Spleen (tissue), 11 donors: ENCODE data around the gene SLC52A3. TPM values are rescaled to one million over a fixed set of nuclear protein-coding genes. Genes with fewer than 3 reads are reported as not detected.

Experiments
- DNase-seq: peaks from one replicate; pipeline ENCODE4 v3.0.0-alpha.2; 2020
- H3K27ac ChIP-seq, 8 donors: fragments of 200-600 bp; sonication (generic) in 7 of 8; 1 replicate in 4 of 8; 2 replicates in 4 of 8; pipeline versions ENCODE4 v1.5.0 to v1.8.0; 2016 to 2021; ENCODE audit warnings: inconsistent platforms in 4 of 8, mild to moderate bottlenecking in 4 of 8, moderate library complexity in 1 of 8
- H3K27me3 ChIP-seq, 7 donors: fragments of 200-600 bp; sonication (generic) in 6 of 7; replicated peaks in 1 of 7; 1 replicate in 4 of 7; 2 replicates in 3 of 7; pipeline versions ENCODE4 v1.5.0 to v1.8.0; 2016 to 2021; ENCODE audit warnings: inconsistent platforms in 3 of 7, mild to moderate bottlenecking in 1 of 7
- H3K36me3 ChIP-seq, 6 donors: fragments of 200-600 bp; sonication (generic) in 5 of 6; 1 replicate in 4 of 6; 2 replicates in 2 of 6; pipeline versions ENCODE4 v1.5.0 to v1.8.0; 2016 to 2021; ENCODE audit warnings: inconsistent platforms in 2 of 6
- H3K4me1 ChIP-seq, 6 donors: fragments of 200-600 bp; sonication (generic) in 5 of 6; 1 replicate in 3 of 6; 2 replicates in 3 of 6; pipeline versions ENCODE4 v1.5.0 to v1.8.0; 2016 to 2021; ENCODE audit warnings: inconsistent platforms in 3 of 6
- H3K4me3 ChIP-seq, 8 donors: fragments of 200-600 bp; sonication (generic) in 7 of 8; 1 replicate in 4 of 8; 2 replicates in 4 of 8; pipeline versions ENCODE4 v1.5.0 to v1.8.0; 2016 to 2021; ENCODE audit warnings: inconsistent platforms in 4 of 8, mild to moderate bottlenecking in 4 of 8, moderate library complexity in 2 of 8
- H3K9me3 ChIP-seq, 8 donors: fragments of 200-600 bp; sonication (generic) in 7 of 8; 1 replicate in 4 of 8; 2 replicates in 4 of 8; pipeline versions ENCODE4 v1.5.0 to v1.8.0; 2016 to 2021; ENCODE audit warnings: inconsistent platforms in 4 of 8
- CTCF ChIP-seq, 11 experiments: fragments of 200-600 bp in 7 of 11; fragments of 450-650 bp in 4 of 11; sonication (generic) in 4 of 11; IDR thresholded peaks in 8 of 11; conservative IDR thresholded peaks in 3 of 11; 1 replicate in 7 of 11; 2 replicates in 4 of 11; pipeline versions ENCODE4 v1.4.0 to v1.8.0; 2016 to 2021; ENCODE audit warnings: antibody characterized with exemption in 11 of 11, inconsistent platforms in 4 of 11, mild to moderate bottlenecking in 1 of 11
- POLR2A ChIP-seq, 3 donors: fragments of 450-650 bp; IDR thresholded peaks; one replicate each; pipeline ENCODE4 v1.5.1; 2017; ENCODE audit warnings: antibody characterized with exemption in 3 of 3, mild to moderate bottlenecking in 1 of 3
- POLR2AphosphoS5 ChIP-seq, 3 donors: sonication (generic); formaldehyde crosslinking; IDR thresholded peaks; one replicate each; pipeline ENCODE4 v1.5.1; 2017; ENCODE audit warnings: antibody characterized with exemption in 3 of 3
- WGBS, 5 donors: extraction: QIAGEN DNeasy Blood & Tissue Kit in 3 of 5; methylation state at CpG; one replicate each; pipeline versions ENCODE4 v1.1.5 to v1.1.7; 2013 to 2018; 5-methylcytosine and 5-hydroxymethylcytosine counted together
- intact Hi-C: fragments of 100-400 bp; cut with DNase I; formaldehyde crosslinking; loops from one replicate; pipeline ENCODE4 v1.15.0; 2023; ENCODE audit warnings: low total_unique reads
- polyA plus RNA-seq, 3 donors: library from polyadenylated mRNA; stranded (reverse); fragments of 200-250 nt; gene quantifications; one replicate each; pipeline ENCODE4 v1.2.1, GENCODE V29; 2013
- total RNA-seq, 7 donors: library from RNA; depleted of rRNA in 3 of 7; stranded (reverse); fragments of >200 nt in 3 of 7; fragmentation: NEBNext Ultra II Directional in 4 of 7; extraction: Animal tissue kit (Norgen Biotek cat#: 25700) in 4 of 7; gene quantifications; one replicate each; pipeline versions ENCODE4 v1.1.0 to v1.2.1, GENCODE V29; 2016 to 2021
- donor health status: healthy with polysubstance abuse.
- donor health status: DM: no; HTN: no; CAD: no; lungs with moderate emphysema.
- donor health status: DM: no; HTN: no; CAD: no.
- donor health status: Bipolar disorder and iron deficiency.
- donor health status: healthy.
- donor health status: DM: no; HTN: no; CAD: no.
- donor health status: DM: yes; HTN: yes; CAD: no.

The SLC52A3 gene
- total and polyA plus RNA-seq, 10 donors: 0.03 to 0.44 (median 0.17) TPM; not detected in 3

- peaks cover 0 to 30% (median 25%) of the 10 kb centered on the region in 8 donors for H3K9me3 ChIP-seq
- DNase-seq: peak; percentile 6
- no peak overlapping the region for H3K27ac ChIP-seq
- H3K4me1 ChIP-seq: no peaks in the 10 kb centered on the region
- intact Hi-C loops: no loop called here
- peaks cover 0 to 49% (median 0%) of the 10 kb centered on the region in 7 donors for H3K27me3 ChIP-seq
- no peak for TF ChIP-seq POLR2AphosphoS5 (IDR thresholded peaks at IDR 0.05)
- no peak for TF ChIP-seq CTCF (IDR thresholded peaks at IDR 0.05 in 8 of 11, conservative IDR thresholded peaks at IDR 0.05 in 3 of 11)
- TF ChIP-seq POLR2A (IDR thresholded peaks at IDR 0.05): no peak
- H3K36me3 ChIP-seq: no peaks in the 10 kb centered on the region
- H3K4me3 ChIP-seq: no peak overlapping the region
- 35 to 78% (median 55%) methylated on average over 6 of the region's 6 CpGs for WGBS, 5 donors
Observed at GRCh38 chr20:741620-742019, 26.7 kb downstream of the SLC52A3 start.

- intact Hi-C loops: no loop called here
- H3K36me3 ChIP-seq: no peaks in the 10 kb centered on the region
- peaks cover 0 to 45% (median 0%) of the 10 kb centered on the region in 7 donors for H3K27me3 ChIP-seq
- H3K4me3 ChIP-seq: no peak overlapping the region
- TF ChIP-seq POLR2AphosphoS5 (IDR thresholded peaks at IDR 0.05): no peak
- no peak overlapping the region for H3K27ac ChIP-seq
- H3K4me1 ChIP-seq: no peaks in the 10 kb centered on the region
- peak; percentile 21 for DNase-seq
- H3K9me3 ChIP-seq: peaks cover 0 to 15% (median 11%) of the 10 kb centered on the region in 8 donors
- WGBS, 5 donors: 84 to 89% (median 86%) methylated on average over 7 of the region's 7 CpGs
Observed at GRCh38 chr20:740162-740561, 28.1 kb downstream of the SLC52A3 start.

- Histone ChIP-seq H3K4me1 (no peaks in the 10 kb centered on the region), H3K27ac (no peak overlapping the region), H3K27me3 (peaks cover 0 to 45% (median 0%) of the 10 kb centered on the region in 7 donors), H3K4me3 (no peak overlapping the region), H3K9me3 (peaks cover 0 to 11% (median 6%) of the 10 kb centered on the region in 8 donors), H3K36me3 (no peaks in the 10 kb centered on the region)
- TF ChIP-seq POLR2AphosphoS5 (IDR thresholded peaks at IDR 0.05) (no peak), CTCF (IDR thresholded peaks at IDR 0.05 in 8 of 11, conservative IDR thresholded peaks at IDR 0.05 in 3 of 11) (no peak), POLR2A (IDR thresholded peaks at IDR 0.05) (no peak)
- intact Hi-C loops: loop anchor here (5.0 kb wide), 1 partner anchor 172 kb away; no protein-coding TSS in a partner anchor
- WGBS, 5 donors: 79 to 93% (median 87%) methylated on average over 8 of the region's 8 CpGs
- no peak for DNase-seq
Observed at GRCh38 chr20:739736-740135, 28.6 kb downstream of the SLC52A3 start.

GRCh38 chr20:733861-734260, 34.4 kb downstream of the SLC52A3 start:
- intact Hi-C loops: no loop called here
- DNase-seq: peak; percentile 58
- Histone ChIP-seq H3K36me3 (no peaks in the 10 kb centered on the region), H3K27me3 (peaks cover 0 to 54% (median 12%) of the 10 kb centered on the region in 7 donors), H3K4me1 (peaks cover 0 to under 1% (median 0%) of the 10 kb centered on the region in 6 donors), H3K4me3 (no peak overlapping the region), H3K9me3 (peaks cover 0 to 3% (median 0%) of the 10 kb centered on the region in 8 donors), H3K27ac (no peak overlapping the region)
- no peak for TF ChIP-seq CTCF (IDR thresholded peaks at IDR 0.05 in 8 of 11, conservative IDR thresholded peaks at IDR 0.05 in 3 of 11)
- no peak for TF ChIP-seq POLR2AphosphoS5 (IDR thresholded peaks at IDR 0.05)
- no peak for TF ChIP-seq POLR2A (IDR thresholded peaks at IDR 0.05)
- WGBS, 5 donors: 55 to 71% (median 60%) methylated on average over 7 of the region's 7 CpGs
